Immature natural killer cell (primary cell): Measurements from ENCODE around the gene CDCA5. TPM values are rescaled to one million over a fixed set of nuclear protein-coding genes. Genes with fewer than 3 reads are reported as not detected.

Experiments
- DNase-seq, 3 donors: peaks; one replicate each; pipeline ENCODE4 v3.0.0; 2022; ENCODE audit warnings: mixed read lengths in 1 of 3
- H3K27ac Mint-ChIP-seq, 6 donors: one replicate each; pipeline ENCODE4 v1.8.0; 2020; ENCODE audit warnings: mixed read lengths in 6 of 6, mild to moderate bottlenecking in 5 of 6, inconsistent platforms in 4 of 6, moderate library complexity in 3 of 6
- H3K27me3 Mint-ChIP-seq, 3 donors: one replicate each; pipeline ENCODE4 v1.8.0; 2020 to 2021; ENCODE audit warnings: low read depth in 3 of 3, mild to moderate bottlenecking in 3 of 3, mixed read lengths in 3 of 3, moderate library complexity in 3 of 3, inconsistent platforms in 1 of 3
- H3K36me3 Mint-ChIP-seq, 3 donors: one replicate each; pipeline ENCODE4 v1.8.0; 2020; ENCODE audit warnings: mixed read lengths in 3 of 3, inconsistent platforms in 2 of 3, mild to moderate bottlenecking in 2 of 3
- H3K4me1 Mint-ChIP-seq, 2 donors: one replicate each; pipeline ENCODE4 v1.8.0; 2020; ENCODE audit warnings: inconsistent platforms in 2 of 2, mild to moderate bottlenecking in 2 of 2, mixed read lengths in 2 of 2, moderate library complexity in 1 of 2
- H3K4me3 Mint-ChIP-seq, 5 donors: one replicate each; pipeline ENCODE4 v1.8.0; 2020; ENCODE audit warnings: mild to moderate bottlenecking in 5 of 5, mixed read lengths in 5 of 5, inconsistent platforms in 3 of 5, moderate library complexity in 3 of 5
- H3K9me3 Mint-ChIP-seq, 6 donors: one replicate each; pipeline ENCODE4 v1.8.0; 2020; ENCODE audit warnings: mild to moderate bottlenecking in 6 of 6, mixed read lengths in 6 of 6, inconsistent platforms in 4 of 6, moderate library complexity in 3 of 6
- polyA plus RNA-seq, 3 donors: library from polyadenylated mRNA; unstranded; fragments of 300-500 nt; fragmentation: Illumina TruSeq; gene quantifications; one replicate each; pipeline ENCODE4 v1.2.3, GENCODE V29; 2021

Gene CDCA5
- polyA plus RNA-seq, 3 donors from 2014 or later = 1.8 to 2.9 (median 2.4) TPM

DNA sequence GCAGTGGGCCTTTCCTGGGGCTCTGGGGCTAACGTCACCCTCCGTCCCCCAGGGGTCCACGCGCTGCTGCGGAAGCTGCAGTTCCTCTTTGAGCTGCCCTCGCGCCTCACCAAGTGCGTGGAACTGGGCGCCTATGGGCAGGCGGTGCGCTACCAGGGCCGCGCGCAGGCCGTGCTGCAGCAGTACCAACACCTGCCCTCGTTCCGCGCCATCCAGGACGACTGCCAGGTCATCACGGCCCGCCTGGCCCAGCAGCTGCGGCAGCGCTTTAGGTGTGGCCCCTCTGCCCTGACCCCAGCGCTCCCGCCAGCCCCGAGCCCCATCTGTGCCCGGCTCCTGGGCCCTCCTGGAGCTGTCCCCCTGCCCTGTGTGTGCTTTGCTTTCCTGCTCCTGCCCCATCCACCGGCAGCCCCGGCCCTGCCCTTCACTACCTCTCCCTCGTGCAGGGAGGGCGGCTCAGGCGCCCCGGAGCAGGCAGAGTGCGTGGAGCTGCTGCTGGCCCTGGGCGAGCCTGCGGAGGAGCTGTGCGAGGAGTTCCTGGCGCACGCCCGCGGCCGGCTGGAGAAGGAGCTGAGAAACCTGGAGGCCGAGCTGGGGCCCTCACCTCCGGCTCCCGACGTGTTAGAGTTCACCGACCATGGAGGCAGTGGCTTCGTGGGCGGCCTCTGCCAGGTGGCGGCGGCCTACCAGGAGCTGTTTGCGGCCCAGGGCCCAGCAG, 24.1 kb upstream of the CDCA5 start:
- peaks cover 27 to 53% of the 10 kb centered on the region in 2 donors for H3K4me1 Mint-ChIP-seq
- no peak overlapping the region for H3K27ac Mint-ChIP-seq
- no peaks in the 10 kb centered on the region for H3K9me3 Mint-ChIP-seq
- DNase-seq = no peak
- H3K4me3 Mint-ChIP-seq = no peak overlapping the region
- H3K36me3 Mint-ChIP-seq = peaks cover 3 to 16% (median 4%) of the 10 kb centered on the region in 3 donors
- H3K27me3 Mint-ChIP-seq = peaks cover 5 to 8% (median 7%) of the 10 kb centered on the region in 3 donors

DNA sequence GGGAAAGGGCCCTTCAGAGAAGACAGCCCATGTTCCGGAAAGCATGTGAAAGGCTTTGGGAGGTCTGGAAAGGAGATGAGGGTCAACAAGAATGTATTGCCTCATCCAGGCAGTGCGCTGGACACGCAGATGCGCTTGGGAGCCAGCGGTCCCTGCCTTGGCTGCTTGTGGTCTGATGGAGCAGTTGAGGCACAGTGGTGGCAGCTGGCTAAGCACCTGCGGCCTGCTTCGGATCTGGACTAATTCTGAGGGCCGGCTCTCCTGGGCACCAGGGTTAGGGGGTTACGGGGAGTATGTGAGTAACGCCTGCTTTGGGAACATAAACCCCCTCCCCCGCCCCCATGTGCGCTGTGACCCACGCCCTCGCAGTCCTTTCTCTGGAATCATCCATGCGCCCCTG, 23.2 kb upstream of the CDCA5 start:
- Mint-ChIP-seq H3K27me3 (peaks cover 3 to 8% (median 6%) of the 10 kb centered on the region in 3 donors), H3K36me3 (peaks cover 3 to 16% (median 4%) of the 10 kb centered on the region in 3 donors), H3K27ac (no peak overlapping the region), H3K9me3 (no peaks in the 10 kb centered on the region), H3K4me3 (no peak overlapping the region), H3K4me1 (peaks cover 26 to 53% of the 10 kb centered on the region in 2 donors)
- DNase-seq = no peak

DNA sequence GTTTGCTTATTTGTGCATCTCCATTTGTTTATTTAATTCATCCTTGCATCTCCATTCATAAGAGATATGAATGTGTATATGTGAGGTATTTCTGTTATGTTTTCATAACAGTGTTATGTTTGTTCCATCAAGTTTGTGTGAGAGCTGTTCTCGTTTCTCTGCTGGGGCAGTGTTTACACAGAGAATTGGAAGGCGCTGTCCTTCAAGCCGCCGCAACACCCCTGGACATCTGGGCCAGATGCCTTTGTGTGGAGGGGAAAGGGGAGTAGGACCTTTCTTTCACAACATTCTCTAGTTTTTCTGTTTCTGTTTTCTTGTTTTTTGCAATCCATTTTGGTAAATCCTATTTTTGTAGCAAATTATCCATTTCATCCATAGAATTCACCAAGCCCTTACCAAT, 20.8 kb upstream of the CDCA5 start:
- Mint-ChIP-seq H3K4me1 (peaks cover 6 to 34% of the 10 kb centered on the region in 2 donors), H3K27ac (peak overlapping the region in 1 of 6 donors; percentile 8), H3K27me3 (peaks cover 0 to 1% (median 0%) of the 10 kb centered on the region in 3 donors), H3K4me3 (no peak overlapping the region), H3K36me3 (peaks cover 3 to 13% (median 4%) of the 10 kb centered on the region in 3 donors), H3K9me3 (no peaks in the 10 kb centered on the region)
- DNase-seq = no peak

DNA sequence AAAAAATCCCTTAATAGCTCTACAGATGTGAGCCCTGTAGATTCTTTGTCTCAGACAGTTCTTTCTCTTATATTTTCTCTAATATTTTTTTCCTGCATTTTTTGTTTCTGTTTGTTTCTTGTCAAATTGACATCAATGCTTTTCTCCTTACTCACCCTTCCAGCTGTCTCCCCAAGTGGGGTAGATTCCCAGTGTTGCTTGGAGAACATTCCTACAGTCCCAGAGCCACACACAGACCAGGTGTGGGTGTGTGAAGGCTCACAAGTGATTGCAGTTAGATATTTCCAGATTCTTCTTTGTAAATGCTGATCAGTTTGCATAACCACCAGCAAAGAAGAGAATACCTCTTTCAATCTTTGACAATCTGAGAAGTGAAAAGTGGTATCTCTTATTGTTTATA, 19.6 kb upstream of the CDCA5 start:
- no peaks in the 10 kb centered on the region for H3K9me3 Mint-ChIP-seq
- peaks cover 3 to 13% (median 4%) of the 10 kb centered on the region in 3 donors for H3K36me3 Mint-ChIP-seq
- DNase-seq = no peak
- no peak overlapping the region for H3K4me3 Mint-ChIP-seq
- H3K4me1 Mint-ChIP-seq = peaks cover 10 to 40% of the 10 kb centered on the region in 2 donors
- H3K27ac Mint-ChIP-seq = peak overlapping the region in 1 of 6 donors; percentile 57
- peaks cover 0 to 1% (median 1%) of the 10 kb centered on the region in 3 donors for H3K27me3 Mint-ChIP-seq

DNA sequence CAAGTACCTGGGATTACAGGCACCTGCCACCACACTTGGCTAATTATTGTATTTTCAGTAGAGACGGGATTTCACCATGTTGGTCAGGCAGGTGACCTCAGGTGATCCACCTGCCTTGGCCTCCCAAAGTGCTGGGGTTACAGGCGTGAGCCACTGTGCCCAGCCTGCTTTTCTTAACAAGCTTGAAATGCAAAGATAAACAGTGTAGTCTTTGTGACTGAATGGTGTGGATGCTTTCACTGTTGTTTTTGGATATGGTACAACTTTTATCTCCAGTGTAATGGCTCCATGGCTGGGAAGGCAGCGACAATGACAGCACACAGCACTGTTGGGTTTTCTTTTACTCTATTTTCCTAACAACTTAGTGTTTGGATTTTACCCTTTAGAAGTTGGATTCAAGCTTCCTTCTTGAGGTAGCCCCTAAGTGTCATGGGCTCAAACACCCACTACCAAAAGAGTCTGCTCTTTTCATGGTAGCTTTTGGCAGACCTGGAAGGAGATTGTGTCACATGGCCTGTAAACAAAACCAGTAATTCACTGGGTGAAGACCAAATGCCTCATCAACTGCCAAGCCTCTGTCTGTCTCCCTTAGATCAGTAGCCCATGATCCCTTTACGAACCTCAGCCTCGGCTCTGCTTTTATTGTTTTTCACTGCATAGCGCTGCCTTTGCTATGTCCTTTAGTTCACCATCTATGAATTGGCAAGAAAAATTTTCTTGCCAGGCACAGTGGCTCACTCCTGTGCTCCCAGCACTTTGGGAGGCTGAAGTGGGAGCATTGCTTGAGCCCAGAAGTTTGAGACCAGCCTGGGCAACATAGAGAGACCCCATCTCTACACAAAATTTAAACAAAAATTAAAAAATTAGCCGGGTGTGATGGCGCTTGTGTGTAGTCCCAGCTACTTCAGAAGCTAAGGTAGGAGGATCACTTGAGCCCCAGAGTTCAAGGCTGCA, 18.6 kb upstream of the CDCA5 start:
- DNase-seq = no peak
- no peak overlapping the region for H3K27ac Mint-ChIP-seq
- H3K9me3 Mint-ChIP-seq = no peaks in the 10 kb centered on the region
- H3K4me3 Mint-ChIP-seq = no peak overlapping the region
- peaks cover 3 to 13% (median 4%) of the 10 kb centered on the region in 3 donors for H3K36me3 Mint-ChIP-seq
- peaks cover 14 to 46% of the 10 kb centered on the region in 2 donors for H3K4me1 Mint-ChIP-seq
- peaks cover 0 to 1% (median 1%) of the 10 kb centered on the region in 3 donors for H3K27me3 Mint-ChIP-seq

DNA sequence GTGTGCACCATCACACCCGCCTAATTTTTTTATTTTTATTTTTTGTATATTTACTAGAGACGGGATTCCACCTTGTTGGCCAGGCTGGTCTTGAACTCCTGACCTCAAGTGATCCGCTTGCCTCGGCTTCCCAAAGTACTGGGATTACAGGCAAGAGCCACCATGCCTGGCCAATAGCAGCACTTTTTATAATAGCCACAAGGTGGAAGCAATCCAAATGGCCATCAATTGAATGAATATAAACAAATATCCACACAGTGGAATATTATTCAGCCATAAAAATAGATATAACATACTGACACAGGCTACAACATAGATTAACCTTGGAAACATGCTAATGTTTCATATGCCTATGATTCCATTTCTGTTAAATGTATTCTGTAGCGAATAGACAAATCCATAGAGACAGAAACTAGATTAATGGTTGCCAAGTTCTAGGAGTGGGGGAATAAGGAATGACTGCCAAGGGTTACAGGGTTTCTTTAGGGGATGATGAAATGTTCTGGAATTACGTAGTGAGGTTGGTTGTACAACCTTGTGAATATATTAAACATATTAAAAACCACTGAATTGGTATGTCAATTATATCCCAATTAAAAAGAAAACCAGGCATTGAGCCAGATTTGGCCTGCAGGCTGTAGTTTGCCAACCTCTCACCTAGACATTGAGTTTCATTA, 17.0 kb upstream of the CDCA5 start:
- Mint-ChIP-seq H3K36me3 (peaks cover 0 to 7% (median 3%) of the 10 kb centered on the region in 3 donors), H3K9me3 (no peaks in the 10 kb centered on the region), H3K27me3 (peaks cover 0 to 9% (median 5%) of the 10 kb centered on the region in 3 donors), H3K27ac (no peak overlapping the region), H3K4me1 (peaks cover 16 to 47% of the 10 kb centered on the region in 2 donors), H3K4me3 (no peak overlapping the region)
- DNase-seq = no peak

DNA sequence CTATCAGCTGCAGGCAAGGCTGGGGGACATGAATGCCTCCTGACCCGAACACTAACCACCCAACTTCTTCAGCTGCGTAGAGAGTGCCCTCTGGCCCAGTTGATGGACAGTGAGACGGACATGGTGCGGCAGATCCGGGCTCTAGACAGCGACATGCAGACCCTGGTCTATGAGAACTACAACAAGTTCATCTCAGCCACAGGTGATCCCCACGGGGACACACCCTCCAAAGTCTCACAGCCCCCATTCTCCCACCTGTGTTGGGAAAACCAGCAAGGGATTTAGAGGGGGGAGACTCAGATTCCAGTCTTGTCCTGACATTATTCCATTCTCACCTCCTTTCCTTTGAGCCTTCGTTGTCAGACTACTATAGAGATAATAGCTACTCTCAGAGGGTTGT, 13.1 kb upstream of the CDCA5 start:
- Mint-ChIP-seq H3K4me1 (peaks cover 18 to 27% of the 10 kb centered on the region in 2 donors), H3K27ac (peak overlapping the region; percentile 83 to 96 (median 94)), H3K36me3 (no peaks in the 10 kb centered on the region), H3K27me3 (peaks cover 0 to 9% (median 7%) of the 10 kb centered on the region in 3 donors), H3K4me3 (peak overlapping the region; percentile 91 to 96 (median 94)), H3K9me3 (no peaks in the 10 kb centered on the region)
- no peak for DNase-seq

DNA sequence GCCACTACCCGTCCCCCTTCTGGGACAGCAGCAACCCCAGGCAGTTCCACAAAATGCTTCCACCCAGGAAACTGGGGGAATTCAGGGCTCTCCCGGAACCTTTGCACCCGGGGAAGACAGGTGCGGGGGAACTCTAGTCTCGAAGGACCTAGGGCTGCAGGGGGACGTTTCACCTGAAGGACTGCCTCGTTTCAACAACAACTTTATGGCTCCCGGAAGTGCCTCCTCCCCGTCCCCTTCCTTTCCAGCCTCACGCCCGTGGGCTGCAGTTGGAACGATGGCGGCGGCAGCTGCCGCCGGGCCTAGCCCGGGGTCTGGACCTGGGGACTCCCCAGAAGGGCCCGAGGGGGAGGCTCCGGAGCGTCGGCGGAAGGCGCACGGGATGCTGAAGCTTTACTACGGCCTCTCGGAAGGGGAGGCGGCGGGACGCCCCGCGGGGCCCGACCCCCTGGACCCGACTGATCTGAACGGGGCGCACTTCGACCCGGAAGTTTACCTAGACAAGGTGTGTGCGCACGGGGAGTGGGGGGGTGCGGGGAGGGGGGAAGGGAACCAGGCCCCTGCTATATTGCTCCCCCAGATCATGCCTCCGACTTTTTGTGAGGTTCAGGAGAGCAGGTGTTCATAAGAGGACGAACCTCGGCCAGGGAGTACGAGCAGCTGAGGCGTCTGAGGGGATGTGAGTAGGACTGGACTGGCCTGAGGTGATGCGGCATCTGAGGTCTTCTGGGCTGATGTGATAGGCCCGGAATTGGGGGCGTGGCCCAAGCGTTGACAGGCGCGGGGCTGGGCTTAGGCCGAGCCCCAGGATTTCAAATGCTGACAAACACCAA, 12.3 kb upstream of the CDCA5 start, which contains the start of gene VPS51:
Gene VPS51, plus strand, starts transcription at position 241 of the 833 bp plus-strand sequence. Its CDS starts 37 bp downstream, at position 278.
- H3K4me1 Mint-ChIP-seq = peaks cover 18 to 27% of the 10 kb centered on the region in 2 donors
- peak within 1 kb of the TSS; percentile 91 to 96 (median 94) for H3K4me3 Mint-ChIP-seq
- H3K27me3 Mint-ChIP-seq = peaks cover 0 to 9% (median 7%) of the 10 kb centered on the region in 3 donors
- peak; percentile 82 to 86 (median 86) for DNase-seq
- peak within 1 kb of the TSS; percentile 83 to 96 (median 95) for H3K27ac Mint-ChIP-seq
- H3K36me3 Mint-ChIP-seq = no peaks in the 10 kb centered on the region
- H3K9me3 Mint-ChIP-seq = no peaks in the 10 kb centered on the region

DNA sequence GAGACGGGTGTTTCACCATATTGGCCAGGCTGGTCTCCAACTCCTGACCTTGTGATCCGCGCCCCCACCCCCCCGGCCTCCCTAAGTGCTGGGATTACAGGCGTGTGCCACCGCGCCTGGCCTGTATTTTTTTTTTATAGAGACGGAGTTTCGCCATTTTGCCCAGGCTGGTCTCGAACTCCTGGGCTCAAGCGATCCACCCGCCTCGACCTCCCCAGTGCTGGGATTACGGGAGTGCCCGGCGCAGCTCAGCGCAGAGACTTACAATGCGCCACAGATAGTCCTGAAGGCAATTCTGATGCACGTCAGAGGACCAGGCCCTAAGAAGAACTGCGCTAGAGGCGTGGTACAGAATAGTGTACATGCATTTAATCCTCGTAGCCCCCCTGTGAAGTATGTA, 11.6 kb upstream of the CDCA5 start:
- Mint-ChIP-seq H3K9me3 (no peaks in the 10 kb centered on the region), H3K4me3 (peak overlapping the region; percentile 91 to 96 (median 94)), H3K36me3 (no peaks in the 10 kb centered on the region), H3K4me1 (peaks cover 18 to 27% of the 10 kb centered on the region in 2 donors), H3K27ac (peak overlapping the region; percentile 83 to 96 (median 95)), H3K27me3 (peaks cover 0 to 9% (median 7%) of the 10 kb centered on the region in 3 donors)
- DNase-seq = no peak

DNA sequence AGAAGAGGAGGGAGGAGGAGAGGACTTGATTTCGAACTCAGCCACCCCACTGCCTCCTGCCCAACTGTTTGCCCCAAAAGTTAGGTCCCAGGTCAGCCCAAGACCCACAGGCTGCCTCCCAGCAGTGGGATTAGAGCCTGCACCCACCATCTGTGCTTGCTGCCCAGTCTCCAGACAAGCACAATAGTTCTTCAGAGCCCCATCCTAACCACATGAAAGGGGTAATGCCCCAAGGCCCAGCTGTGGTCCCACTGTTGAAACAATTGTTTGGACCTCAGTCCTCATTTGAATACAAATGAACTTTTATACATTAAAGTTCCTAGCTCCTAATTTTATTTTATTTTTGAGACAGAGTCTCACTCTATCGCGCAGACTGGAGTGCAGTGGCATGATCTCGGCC, 6.8 kb upstream of the CDCA5 start:
- H3K4me1 Mint-ChIP-seq = peaks cover 5 to 6% of the 10 kb centered on the region in 2 donors
- H3K36me3 Mint-ChIP-seq = peaks cover 8 to 19% (median 9%) of the 10 kb centered on the region in 3 donors
- H3K4me3 Mint-ChIP-seq = no peak overlapping the region
- peaks cover 0 to 4% (median 2%) of the 10 kb centered on the region in 3 donors for H3K27me3 Mint-ChIP-seq
- H3K9me3 Mint-ChIP-seq = no peaks in the 10 kb centered on the region
- H3K27ac Mint-ChIP-seq = no peak overlapping the region
- DNase-seq = no peak

DNA sequence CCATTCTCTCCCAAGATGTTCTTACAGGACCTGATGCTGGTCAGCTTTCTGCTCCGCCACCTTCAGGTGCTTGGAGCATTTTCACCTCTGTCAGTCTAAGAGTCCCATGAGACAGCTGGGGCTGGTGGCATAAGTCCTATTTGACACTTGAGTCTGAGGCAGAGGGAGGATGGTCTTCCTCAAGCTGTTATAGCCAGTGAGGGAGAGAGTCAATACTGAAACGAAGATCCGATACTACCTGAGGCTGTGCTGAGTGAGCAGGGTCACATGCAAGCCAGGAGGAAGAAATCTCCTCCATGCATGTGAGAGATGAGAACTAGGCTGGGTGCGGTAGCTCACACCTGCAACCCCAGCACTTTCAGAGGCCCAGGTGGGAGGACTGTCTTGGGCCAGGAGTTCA, 5.8 kb upstream of the CDCA5 start:
- peaks cover 13 to 14% of the 10 kb centered on the region in 2 donors for H3K4me1 Mint-ChIP-seq
- peaks cover 9 to 22% (median 10%) of the 10 kb centered on the region in 3 donors for H3K36me3 Mint-ChIP-seq
- H3K9me3 Mint-ChIP-seq = no peaks in the 10 kb centered on the region
- DNase-seq = no peak
- H3K4me3 Mint-ChIP-seq = no peak overlapping the region
- no peak overlapping the region for H3K27ac Mint-ChIP-seq
- peaks cover 2 to 4% (median 2%) of the 10 kb centered on the region in 3 donors for H3K27me3 Mint-ChIP-seq

DNA sequence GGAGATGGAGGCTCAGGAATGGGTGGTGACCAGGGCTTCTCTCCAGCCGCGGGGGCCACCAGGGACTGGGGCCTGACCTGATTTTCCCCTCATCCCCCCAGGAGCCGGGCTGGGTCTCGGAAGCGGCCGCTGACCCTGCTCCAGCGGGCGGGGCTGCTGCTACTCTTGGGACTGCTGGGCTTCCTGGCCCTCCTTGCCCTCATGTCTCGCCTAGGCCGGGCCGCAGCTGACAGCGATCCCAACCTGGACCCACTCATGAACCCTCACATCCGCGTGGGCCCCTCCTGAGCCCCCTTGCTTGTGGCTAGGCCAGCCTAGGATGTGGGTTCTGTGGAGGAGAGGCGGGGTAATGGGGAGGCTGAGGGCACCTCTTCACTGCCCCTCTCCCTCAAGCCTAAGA, 4.0 kb upstream of the CDCA5 start:
- H3K27ac Mint-ChIP-seq = no peak overlapping the region
- peaks cover 9 to 22% (median 10%) of the 10 kb centered on the region in 3 donors for H3K36me3 Mint-ChIP-seq
- no peak overlapping the region for H3K4me3 Mint-ChIP-seq
- DNase-seq = no peak
- H3K9me3 Mint-ChIP-seq = no peaks in the 10 kb centered on the region
- peaks cover 13 to 17% (median 14%) of the 10 kb centered on the region in 3 donors for H3K27me3 Mint-ChIP-seq
- peaks cover 28 to 31% of the 10 kb centered on the region in 2 donors for H3K4me1 Mint-ChIP-seq
